HepG2 (cell line): ENCODE results near the gene CHN1. TPM values are rescaled to one million over a fixed set of nuclear protein-coding genes. Genes with fewer than 3 reads are reported as not detected.

Experiments
- AKAP8 ChIP-seq: sonication (generic); formaldehyde crosslinking; IDR thresholded peaks from 2 replicates; pipeline ENCODE4 v1.5.1; 2020; ENCODE audit warnings: mild to moderate bottlenecking, missing genetic modification reagents
- MIER2 ChIP-seq: IDR thresholded peaks from 2 replicates; pipeline ENCODE4 v1.6.1; 2016; ENCODE audit warnings: missing biosample characterization, missing genetic modification reagents
- NR2F6 ChIP-seq, 2 experiments: IDR thresholded peaks; 2 replicates each; pipeline ENCODE4 v1.6.1; 2016; ENCODE audit warnings: antibody characterized with exemption in 1 of 2, mild to moderate bottlenecking in 1 of 2
- TBP ChIP-seq: sonication (generic); formaldehyde crosslinking; IDR thresholded peaks from 2 replicates; pipeline ENCODE4 v1.5.0; 2020; ENCODE audit warnings: missing genetic modification reagents
- ZNF746 ChIP-seq: sonication (generic); formaldehyde crosslinking; IDR thresholded peaks from 2 replicates; pipeline ENCODE4 v1.8.0; 2022; ENCODE audit warnings: mild to moderate bottlenecking, missing genetic modification reagents
- polyA plus RNA-seq, 8 experiments: library from polyadenylated mRNA; depleted of rRNA in 3 of 8; stranded (reverse) in 7 of 8; unstranded in 1 of 8; fragments of >200 nt; fragmentation: Illumina TruSeq in 4 of 8; extraction: Trizol in 4 of 8; gene quantifications; 2 replicates each; pipeline versions ENCODE4 v1.2.1 to v1.2.3, GENCODE V29; 2011 to 2016; ENCODE audit warnings: low read depth in 4 of 8, missing spikeins in 1 of 8, mixed read lengths in 1 of 8; ENCODE audit not compliant: insufficient read depth in 1 of 8
- total RNA-seq, 5 experiments: library from RNA; depleted of rRNA; stranded (reverse); fragments of >200 nt; fragmentation: Illumina TruSeq; extraction: Trizol; gene quantifications; 2 replicates each; pipeline ENCODE4 v1.2.3, GENCODE V29; 2016; ENCODE audit warnings: low read depth in 1 of 5
- TF ChIP-seq, protein P1 (sequence below): IDR thresholded peaks from 2 replicates; pipeline ENCODE4 v1.6.1; 2016; ENCODE audit warnings: missing compliant biosample characterization, missing genetic modification reagents, borderline replicate concordance
- TF ChIP-seq, protein P2 (sequence below): sonication (generic); formaldehyde crosslinking; IDR thresholded peaks from 2 replicates; pipeline ENCODE4 v1.5.1; 2020; ENCODE audit warnings: mild to moderate bottlenecking, missing genetic modification reagents, moderate library complexity
- TF ChIP-seq, protein P3 (sequence below): sonication (generic); formaldehyde crosslinking; IDR thresholded peaks from 2 replicates; pipeline ENCODE4 v1.9.0; 2021; ENCODE audit warnings: missing genetic modification reagents, borderline replicate concordance
- TF ChIP-seq, protein P4 (sequence below), 2 experiments: sonication (generic) in 1 of 2; formaldehyde crosslinking in 1 of 2; IDR thresholded peaks; 2 replicates each; pipeline versions ENCODE4 v1.4.0 to v1.6.1; 2018 to 2020; ENCODE audit warnings: missing genetic modification reagents in 2 of 2, borderline replicate concordance in 1 of 2, low read depth in 1 of 2, mild to moderate bottlenecking in 1 of 2, missing biosample characterization in 1 of 2
- TF ChIP-seq, protein P5 (sequence below): IDR thresholded peaks from 2 replicates; pipeline ENCODE4 v1.6.1; 2018; ENCODE audit warnings: missing genetic modification reagents, mild to moderate bottlenecking, missing compliant biosample characterization
- TF ChIP-seq, protein P6 (sequence below): sonication (generic); formaldehyde crosslinking; IDR thresholded peaks from 2 replicates; pipeline ENCODE4 v1.9.0; 2021; ENCODE audit warnings: missing genetic modification reagents, mild to moderate bottlenecking, borderline replicate concordance

The CHN1 gene
- total and polyA plus RNA-seq, 2 of the 13 experiments (the other 11 are each of a cell fraction or from before 2014, with no cell fraction given), result 2.8 to 3.5 TPM

DNA sequence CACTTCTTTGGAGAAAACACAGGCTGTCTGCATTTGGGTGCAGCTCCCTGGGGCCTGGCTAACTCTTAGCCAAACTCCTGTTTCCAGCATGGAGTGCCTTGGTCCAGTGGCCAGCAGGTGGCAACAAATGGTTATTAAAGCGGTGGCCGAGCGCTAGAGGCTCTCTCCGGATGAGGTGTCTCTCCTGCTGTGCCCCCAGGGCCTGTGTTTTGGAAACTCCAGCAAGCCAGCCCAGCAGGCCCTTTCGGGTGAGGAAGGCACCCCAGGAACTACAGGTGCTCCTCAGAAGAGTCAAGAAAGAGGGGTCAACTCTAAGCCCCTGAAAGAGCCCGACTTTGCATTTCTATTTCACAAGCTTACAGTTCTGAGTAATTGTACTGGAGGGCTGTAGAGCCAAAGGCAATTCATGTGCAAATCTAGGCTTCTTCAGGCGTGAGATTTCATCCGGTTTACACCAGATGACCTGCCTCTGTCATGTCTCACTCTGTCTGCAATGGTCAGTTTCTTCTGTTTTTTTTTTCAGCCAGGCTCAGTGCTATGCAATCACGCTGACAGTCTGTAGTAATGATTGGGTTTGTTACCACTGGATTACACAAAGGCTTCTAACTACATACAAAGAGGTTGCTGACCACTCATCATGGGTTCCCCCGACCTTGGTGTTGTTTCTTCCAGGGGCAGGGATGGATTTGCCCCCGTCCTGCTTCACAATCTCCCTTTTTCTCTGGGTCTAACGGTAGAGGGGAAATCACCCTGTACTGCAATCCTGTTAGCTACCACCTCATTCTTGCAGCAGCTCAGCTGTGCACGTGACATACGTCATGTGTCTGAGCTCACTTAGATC, 233.3 kb downstream of the CHN1 start (continued):
- TF ChIP-seq, protein P1, sequence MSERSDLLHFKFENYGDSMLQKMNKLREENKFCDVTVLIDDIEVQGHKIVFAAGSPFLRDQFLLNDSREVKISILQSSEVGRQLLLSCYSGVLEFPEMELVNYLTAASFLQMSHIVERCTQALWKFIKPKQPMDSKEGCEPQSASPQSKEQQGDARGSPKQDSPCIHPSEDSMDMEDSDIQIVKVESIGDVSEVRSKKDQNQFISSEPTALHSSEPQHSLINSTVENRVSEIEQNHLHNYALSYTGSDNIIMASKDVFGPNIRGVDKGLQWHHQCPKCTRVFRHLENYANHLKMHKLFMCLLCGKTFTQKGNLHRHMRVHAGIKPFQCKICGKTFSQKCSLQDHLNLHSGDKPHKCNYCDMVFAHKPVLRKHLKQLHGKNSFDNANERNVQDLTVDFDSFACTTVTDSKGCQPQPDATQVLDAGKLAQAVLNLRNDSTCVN, result 0 out of 2 replicates have a peak, but pooled peaks have one; percentile 8
- TF ChIP-seq NR2F6 (IDR thresholded peaks at IDR 0.05) (no peak), NR2F6 (CRISPR knock-in tag; IDR thresholded peaks at IDR 0.05) (0 out of 2 replicates have a peak, but pooled peaks have one; percentile 11), ZNF746 (CRISPR knock-in tag) (no peak), MIER2 (CRISPR knock-in tag) (0 out of 2 replicates have a peak, but pooled peaks have one; percentile 35), TBP (CRISPR knock-in tag) (no peak), AKAP8 (CRISPR knock-in tag) (no peak)
- TF ChIP-seq, protein P2, sequence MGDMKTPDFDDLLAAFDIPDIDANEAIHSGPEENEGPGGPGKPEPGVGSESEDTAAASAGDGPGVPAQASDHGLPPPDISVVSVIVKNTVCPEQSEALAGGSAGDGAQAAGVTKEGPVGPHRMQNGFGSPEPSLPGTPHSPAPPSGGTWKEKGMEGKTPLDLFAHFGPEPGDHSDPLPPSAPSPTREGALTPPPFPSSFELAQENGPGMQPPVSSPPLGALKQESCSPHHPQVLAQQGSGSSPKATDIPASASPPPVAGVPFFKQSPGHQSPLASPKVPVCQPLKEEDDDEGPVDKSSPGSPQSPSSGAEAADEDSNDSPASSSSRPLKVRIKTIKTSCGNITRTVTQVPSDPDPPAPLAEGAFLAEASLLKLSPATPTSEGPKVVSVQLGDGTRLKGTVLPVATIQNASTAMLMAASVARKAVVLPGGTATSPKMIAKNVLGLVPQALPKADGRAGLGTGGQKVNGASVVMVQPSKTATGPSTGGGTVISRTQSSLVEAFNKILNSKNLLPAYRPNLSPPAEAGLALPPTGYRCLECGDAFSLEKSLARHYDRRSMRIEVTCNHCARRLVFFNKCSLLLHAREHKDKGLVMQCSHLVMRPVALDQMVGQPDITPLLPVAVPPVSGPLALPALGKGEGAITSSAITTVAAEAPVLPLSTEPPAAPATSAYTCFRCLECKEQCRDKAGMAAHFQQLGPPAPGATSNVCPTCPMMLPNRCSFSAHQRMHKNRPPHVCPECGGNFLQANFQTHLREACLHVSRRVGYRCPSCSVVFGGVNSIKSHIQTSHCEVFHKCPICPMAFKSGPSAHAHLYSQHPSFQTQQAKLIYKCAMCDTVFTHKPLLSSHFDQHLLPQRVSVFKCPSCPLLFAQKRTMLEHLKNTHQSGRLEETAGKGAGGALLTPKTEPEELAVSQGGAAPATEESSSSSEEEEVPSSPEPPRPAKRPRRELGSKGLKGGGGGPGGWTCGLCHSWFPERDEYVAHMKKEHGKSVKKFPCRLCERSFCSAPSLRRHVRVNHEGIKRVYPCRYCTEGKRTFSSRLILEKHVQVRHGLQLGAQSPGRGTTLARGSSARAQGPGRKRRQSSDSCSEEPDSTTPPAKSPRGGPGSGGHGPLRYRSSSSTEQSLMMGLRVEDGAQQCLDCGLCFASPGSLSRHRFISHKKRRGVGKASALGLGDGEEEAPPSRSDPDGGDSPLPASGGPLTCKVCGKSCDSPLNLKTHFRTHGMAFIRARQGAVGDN, result peak; percentile 30; the same call in 1 of the 2 replicates
- TF ChIP-seq, protein P3, sequence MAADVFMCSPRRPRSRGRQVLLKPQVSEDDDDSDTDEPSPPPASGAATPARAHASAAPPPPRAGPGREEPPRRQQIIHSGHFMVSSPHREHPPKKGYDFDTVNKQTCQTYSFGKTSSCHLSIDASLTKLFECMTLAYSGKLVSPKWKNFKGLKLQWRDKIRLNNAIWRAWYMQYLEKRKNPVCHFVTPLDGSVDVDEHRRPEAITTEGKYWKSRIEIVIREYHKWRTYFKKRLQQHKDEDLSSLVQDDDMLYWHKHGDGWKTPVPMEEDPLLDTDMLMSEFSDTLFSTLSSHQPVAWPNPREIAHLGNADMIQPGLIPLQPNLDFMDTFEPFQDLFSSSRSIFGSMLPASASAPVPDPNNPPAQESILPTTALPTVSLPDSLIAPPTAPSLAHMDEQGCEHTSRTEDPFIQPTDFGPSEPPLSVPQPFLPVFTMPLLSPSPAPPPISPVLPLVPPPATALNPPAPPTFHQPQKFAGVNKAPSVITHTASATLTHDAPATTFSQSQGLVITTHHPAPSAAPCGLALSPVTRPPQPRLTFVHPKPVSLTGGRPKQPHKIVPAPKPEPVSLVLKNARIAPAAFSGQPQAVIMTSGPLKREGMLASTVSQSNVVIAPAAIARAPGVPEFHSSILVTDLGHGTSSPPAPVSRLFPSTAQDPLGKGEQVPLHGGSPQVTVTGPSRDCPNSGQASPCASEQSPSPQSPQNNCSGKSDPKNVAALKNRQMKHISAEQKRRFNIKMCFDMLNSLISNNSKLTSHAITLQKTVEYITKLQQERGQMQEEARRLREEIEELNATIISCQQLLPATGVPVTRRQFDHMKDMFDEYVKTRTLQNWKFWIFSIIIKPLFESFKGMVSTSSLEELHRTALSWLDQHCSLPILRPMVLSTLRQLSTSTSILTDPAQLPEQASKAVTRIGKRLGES (CRISPR knock-in tag), result no peak
- TF ChIP-seq, protein P4, sequence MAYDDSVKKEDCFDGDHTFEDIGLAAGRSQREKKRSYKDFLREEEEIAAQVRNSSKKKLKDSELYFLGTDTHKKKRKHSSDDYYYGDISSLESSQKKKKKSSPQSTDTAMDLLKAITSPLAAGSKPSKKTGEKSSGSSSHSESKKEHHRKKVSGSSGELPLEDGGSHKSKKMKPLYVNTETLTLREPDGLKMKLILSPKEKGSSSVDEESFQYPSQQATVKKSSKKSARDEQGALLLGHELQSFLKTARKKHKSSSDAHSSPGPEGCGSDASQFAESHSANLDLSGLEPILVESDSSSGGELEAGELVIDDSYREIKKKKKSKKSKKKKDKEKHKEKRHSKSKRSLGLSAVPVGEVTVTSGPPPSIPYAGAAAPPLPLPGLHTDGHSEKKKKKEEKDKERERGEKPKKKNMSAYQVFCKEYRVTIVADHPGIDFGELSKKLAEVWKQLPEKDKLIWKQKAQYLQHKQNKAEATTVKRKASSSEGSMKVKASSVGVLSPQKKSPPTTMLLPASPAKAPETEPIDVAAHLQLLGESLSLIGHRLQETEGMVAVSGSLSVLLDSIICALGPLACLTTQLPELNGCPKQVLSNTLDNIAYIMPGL (CRISPR knock-in tag; IDR thresholded peaks at IDR 0.05; ENCODE audit: borderline replicate concordance in 1 of 2, low read depth in 1 of 2), result peak; percentile 48 to 75; a peak in 2 of 4 replicates
- TF ChIP-seq, protein P5, sequence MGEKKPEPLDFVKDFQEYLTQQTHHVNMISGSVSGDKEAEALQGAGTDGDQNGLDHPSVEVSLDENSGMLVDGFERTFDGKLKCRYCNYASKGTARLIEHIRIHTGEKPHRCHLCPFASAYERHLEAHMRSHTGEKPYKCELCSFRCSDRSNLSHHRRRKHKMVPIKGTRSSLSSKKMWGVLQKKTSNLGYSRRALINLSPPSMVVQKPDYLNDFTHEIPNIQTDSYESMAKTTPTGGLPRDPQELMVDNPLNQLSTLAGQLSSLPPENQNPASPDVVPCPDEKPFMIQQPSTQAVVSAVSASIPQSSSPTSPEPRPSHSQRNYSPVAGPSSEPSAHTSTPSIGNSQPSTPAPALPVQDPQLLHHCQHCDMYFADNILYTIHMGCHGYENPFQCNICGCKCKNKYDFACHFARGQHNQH (CRISPR knock-in tag), result peak; percentile 28; the same call in 1 of the 2 replicates
- TF ChIP-seq, protein P6, sequence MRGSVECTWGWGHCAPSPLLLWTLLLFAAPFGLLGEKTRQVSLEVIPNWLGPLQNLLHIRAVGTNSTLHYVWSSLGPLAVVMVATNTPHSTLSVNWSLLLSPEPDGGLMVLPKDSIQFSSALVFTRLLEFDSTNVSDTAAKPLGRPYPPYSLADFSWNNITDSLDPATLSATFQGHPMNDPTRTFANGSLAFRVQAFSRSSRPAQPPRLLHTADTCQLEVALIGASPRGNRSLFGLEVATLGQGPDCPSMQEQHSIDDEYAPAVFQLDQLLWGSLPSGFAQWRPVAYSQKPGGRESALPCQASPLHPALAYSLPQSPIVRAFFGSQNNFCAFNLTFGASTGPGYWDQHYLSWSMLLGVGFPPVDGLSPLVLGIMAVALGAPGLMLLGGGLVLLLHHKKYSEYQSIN (CRISPR knock-in tag), result no peak
